ENCODE data around the gene POLD1. TPM values are rescaled to one million over a fixed set of nuclear protein-coding genes. Genes with fewer than 3 reads are reported as not detected.

Gene POLD1
- total RNA-seq, 4 donors from 2014 or later: 10.0 to 17.2 (median 11.7) TPM

DNA sequence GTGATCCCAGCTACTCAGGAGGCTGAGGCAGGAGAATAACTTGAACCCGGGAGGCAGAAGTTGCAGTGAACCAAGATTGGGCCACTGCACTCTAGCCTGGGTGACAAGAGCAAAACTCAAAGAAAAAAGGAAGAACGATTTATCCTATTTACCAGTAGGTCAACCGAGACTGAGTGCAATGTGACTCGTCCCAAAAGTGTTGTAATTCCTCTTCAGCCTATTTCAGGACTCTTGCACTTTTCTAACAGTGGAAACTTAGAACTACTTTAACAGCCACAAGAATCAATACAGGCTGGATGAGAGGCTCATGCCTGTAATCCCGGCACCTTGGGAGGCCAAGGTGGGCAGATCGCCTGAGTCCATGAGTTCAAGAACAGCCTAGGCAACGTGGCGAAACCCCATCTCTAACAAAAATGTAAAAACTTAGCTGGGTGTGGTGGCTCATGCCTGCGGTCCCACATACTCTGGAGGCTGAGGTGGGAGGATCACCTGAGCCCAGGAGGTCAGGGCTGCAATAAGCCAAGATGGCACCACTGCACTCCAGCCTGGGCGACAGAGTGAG lies 12.2 kb upstream of the POLD1 start:
- no peak for ATAC-seq (ENCODE audit: low FRiP score)
- no peak for DNase-seq (ENCODE audit: low spot score)
- TF ChIP-seq, protein P1, sequence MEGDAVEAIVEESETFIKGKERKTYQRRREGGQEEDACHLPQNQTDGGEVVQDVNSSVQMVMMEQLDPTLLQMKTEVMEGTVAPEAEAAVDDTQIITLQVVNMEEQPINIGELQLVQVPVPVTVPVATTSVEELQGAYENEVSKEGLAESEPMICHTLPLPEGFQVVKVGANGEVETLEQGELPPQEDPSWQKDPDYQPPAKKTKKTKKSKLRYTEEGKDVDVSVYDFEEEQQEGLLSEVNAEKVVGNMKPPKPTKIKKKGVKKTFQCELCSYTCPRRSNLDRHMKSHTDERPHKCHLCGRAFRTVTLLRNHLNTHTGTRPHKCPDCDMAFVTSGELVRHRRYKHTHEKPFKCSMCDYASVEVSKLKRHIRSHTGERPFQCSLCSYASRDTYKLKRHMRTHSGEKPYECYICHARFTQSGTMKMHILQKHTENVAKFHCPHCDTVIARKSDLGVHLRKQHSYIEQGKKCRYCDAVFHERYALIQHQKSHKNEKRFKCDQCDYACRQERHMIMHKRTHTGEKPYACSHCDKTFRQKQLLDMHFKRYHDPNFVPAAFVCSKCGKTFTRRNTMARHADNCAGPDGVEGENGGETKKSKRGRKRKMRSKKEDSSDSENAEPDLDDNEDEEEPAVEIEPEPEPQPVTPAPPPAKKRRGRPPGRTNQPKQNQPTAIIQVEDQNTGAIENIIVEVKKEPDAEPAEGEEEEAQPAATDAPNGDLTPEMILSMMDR (IDR thresholded peaks at IDR 0.05): no peak

DNA sequence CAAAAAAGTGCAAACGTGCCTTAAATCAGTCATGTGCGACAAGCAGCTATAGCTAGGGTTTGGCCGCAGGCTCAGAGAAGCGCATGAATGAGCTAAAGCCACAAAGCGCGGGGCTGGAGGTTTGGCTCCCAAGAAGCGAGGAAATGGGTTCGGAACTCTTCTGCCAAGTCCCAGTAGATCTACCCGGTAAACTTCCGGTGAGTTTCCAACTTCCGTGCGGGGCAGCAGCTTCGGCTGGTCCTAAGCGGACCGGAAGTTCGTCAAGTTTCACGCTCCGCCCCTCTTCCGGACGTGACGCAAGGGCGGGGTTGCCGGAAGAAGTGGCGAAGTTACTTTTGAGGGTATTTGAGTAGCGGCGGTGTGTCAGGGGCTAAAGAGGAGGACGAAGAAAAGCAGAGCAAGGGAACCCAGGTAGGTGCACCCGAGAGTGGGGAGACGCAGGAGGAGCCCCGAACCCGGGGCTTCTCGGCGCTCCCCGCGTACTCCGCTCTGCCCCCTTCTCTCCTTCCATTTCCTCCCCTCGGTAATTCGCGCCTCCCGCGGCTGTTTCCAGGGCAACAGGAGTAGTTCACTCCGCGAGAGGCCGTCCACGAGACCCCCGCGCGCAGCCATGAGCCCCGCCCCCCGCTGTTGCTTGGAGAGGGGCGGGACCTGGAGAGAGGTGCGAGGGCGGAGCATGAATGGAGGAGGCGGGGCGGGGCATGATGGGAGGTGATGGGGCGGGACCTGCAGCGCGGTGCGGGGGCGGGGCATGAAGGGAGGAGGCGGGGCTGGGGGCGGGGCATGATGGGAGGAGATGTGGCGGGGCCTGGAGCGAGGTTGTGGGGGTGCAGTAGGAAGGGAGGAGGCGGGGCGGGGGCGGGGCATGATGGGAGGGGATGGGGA lies 7.7 kb upstream of the POLD1 start, which contains the start of gene NR1H2:
NR1H2 (plus strand) TSS at position 292 of the 885 bp plus-strand sequence. CDS start 1,149 bp downstream, outside the sequence.
- peak; percentile 96 for ATAC-seq (ENCODE audit: low FRiP score)
- TF ChIP-seq, protein P1 (IDR thresholded peaks at IDR 0.05): no peak
- DNase-seq (ENCODE audit: low spot score): peak; percentile 94

DNA sequence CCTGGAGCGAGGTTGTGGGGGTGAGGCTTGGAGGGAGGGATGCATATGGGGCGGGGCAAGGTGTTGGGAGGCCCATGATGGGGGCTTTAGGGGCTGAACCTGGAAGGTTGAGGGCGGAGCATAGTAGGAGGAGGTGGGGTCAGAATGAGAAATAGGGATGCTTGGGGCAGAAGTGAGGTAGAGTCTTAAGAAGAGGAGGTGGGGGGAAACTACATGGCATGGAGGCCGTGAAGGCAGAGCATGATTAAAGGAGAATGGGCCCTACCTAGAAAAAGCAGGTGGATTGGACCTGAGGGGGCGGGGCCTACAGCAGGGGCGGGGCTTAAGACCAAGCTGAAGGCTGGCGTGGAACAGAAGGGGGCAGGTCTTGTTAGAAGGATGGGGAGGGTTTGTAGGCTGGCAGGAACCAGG lies 7.1 kb upstream of the POLD1 start:
- TF ChIP-seq, protein P1 (IDR thresholded peaks at IDR 0.05): no peak
- DNase-seq (ENCODE audit: low spot score) (no peak), ATAC-seq (ENCODE audit: low FRiP score) (no peak)

DNA sequence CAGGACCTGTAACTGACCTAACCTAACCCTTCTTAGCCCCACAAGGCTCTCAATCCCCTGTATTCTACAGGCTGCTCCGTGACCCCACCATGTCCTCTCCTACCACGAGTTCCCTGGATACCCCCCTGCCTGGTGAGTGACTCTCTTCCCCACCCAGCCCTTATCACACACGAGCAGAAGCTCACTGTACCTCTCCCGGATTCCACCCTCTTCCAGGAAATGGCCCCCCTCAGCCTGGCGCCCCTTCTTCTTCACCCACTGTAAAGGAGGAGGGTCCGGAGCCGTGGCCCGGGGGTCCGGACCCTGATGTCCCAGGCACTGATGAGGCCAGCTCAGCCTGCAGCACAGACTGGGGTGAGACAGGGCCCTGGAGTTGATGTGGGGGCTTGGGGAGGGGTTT lies 6.6 kb upstream of the POLD1 start:
- TF ChIP-seq, protein P1 (IDR thresholded peaks at IDR 0.05): no peak
- no peak for DNase-seq (ENCODE audit: low spot score)
- ATAC-seq (ENCODE audit: low FRiP score): no peak

DNA sequence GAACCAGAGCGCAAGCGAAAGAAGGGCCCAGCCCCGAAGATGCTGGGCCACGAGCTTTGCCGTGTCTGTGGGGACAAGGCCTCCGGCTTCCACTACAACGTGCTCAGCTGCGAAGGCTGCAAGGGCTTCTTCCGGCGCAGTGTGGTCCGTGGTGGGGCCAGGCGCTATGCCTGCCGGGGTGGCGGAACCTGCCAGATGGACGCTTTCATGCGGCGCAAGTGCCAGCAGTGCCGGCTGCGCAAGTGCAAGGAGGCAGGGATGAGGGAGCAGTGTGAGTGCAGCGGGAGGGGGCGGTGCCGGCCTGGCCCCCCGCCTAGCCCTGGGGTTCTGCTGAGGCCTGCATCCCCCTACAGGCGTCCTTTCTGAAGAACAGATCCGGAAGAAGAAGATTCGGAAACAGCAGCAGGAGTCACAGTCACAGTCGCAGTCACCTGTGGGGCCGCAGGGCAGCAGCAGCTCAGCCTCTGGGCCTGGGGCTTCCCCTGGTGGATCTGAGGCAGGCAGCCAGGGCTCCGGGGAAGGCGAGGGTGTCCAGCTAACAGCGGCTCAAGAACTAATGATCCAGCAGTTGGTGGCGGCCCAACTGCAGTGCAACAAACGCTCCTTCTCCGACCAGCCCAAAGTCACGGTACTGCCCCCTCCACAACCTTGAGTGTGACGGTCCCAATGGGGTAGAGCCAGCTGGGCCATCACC lies 5.8 kb upstream of the POLD1 start:
- TF ChIP-seq, protein P1 (IDR thresholded peaks at IDR 0.05): no peak
- DNase-seq (ENCODE audit: low spot score): no peak
- ATAC-seq (ENCODE audit: low FRiP score): no peak

DNA sequence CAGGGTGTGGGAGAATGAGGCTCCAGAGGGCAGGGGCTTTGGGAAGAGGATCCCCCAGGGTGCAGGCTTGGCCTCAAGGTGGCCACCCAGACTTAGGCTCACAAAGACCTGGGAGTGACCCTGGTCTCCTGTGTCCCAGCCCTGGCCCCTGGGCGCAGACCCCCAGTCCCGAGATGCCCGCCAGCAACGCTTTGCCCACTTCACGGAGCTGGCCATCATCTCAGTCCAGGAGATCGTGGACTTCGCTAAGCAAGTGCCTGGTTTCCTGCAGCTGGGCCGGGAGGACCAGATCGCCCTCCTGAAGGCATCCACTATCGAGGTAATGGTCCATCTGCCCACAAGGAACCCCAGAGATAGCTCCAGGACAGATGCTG lies 5.3 kb upstream of the POLD1 start:
- no peak for DNase-seq (ENCODE audit: low spot score)
- TF ChIP-seq, protein P1 (IDR thresholded peaks at IDR 0.05): no peak
- no peak for ATAC-seq (ENCODE audit: low FRiP score)

Data from omental fat pad (tissue), 4 donors.